Mucosa of descending colon (tissue), 3 donors: ENCODE results near the gene APBA2. TPM values are rescaled to one million over a fixed set of nuclear protein-coding genes. Genes with fewer than 3 reads are reported as not detected.
A peak's percentile ranks its signal among the peaks of the same experiment; 100 is the strongest.

ENCODE experiments used
- ATAC-seq: fragments of 200-7000 bp; cut with Tn5 transposase; one replicate; pipeline ENCODE4 v1.9.1; 2020; ENCODE audit warnings: mild to moderate bottlenecking, moderate library complexity
- DNase-seq, 3 donors: peaks; one replicate each; pipeline ENCODE4 v3.0.0-alpha.2; 2020
- H3K36me3 ChIP-seq: fragments of 200-600 bp; one replicate; pipeline ENCODE4 v1.8.0; 2021; ENCODE audit warnings: low read depth, mild to moderate bottlenecking
- H3K4me1 ChIP-seq: fragments of 200-600 bp; one replicate; pipeline ENCODE4 v1.8.0; 2021; ENCODE audit warnings: low read depth, mild to moderate bottlenecking
- H3K4me3 ChIP-seq: fragments of 200-600 bp; one replicate; pipeline ENCODE4 v1.8.0; 2021; ENCODE audit warnings: mild to moderate bottlenecking
- H3K9me3 ChIP-seq: fragments of 200-600 bp; one replicate; pipeline ENCODE4 v1.8.0; 2021; ENCODE audit warnings: mild to moderate bottlenecking
- intact Hi-C, 2 donors: fragments of 100-400 bp; cut with DNase I in 1 of 2; cut with micrococcal nuclease in 1 of 2; formaldehyde crosslinking; loops; one replicate each; pipeline versions ENCODE4 v1.11.0 to v1.11.1; 2022; cut with DNase I, micrococcal nuclease
- total RNA-seq, 3 donors: library from RNA; stranded (reverse); fragmentation: NEBNext Ultra II Directional in 2 of 3; extraction: Animal tissue kit (Norgen Biotek cat#: 25700) in 2 of 3; gene quantifications; one replicate each; pipeline versions ENCODE4 v1.2.1 to v1.2.4, GENCODE V29; 2021 to 2023
- TF ChIP-seq, protein P1 (sequence below): fragments of 200-600 bp; IDR thresholded peaks from one replicate; pipeline ENCODE4 v1.8.0; 2022; ENCODE audit warnings: antibody characterized with exemption, mild to moderate bottlenecking
- donor health status: DM: no; HTN: no; CAD: no; lungs with moderate emphysema.
- donor health status: DM: no; HTN: no; CAD: no.
- donor health status: DM: no; HTN: yes; CAD: no.

APBA2 gene
- total RNA-seq, 3 donors from 2014 or later: 0.69 to 2.0 (median 1.2) TPM

DNA sequence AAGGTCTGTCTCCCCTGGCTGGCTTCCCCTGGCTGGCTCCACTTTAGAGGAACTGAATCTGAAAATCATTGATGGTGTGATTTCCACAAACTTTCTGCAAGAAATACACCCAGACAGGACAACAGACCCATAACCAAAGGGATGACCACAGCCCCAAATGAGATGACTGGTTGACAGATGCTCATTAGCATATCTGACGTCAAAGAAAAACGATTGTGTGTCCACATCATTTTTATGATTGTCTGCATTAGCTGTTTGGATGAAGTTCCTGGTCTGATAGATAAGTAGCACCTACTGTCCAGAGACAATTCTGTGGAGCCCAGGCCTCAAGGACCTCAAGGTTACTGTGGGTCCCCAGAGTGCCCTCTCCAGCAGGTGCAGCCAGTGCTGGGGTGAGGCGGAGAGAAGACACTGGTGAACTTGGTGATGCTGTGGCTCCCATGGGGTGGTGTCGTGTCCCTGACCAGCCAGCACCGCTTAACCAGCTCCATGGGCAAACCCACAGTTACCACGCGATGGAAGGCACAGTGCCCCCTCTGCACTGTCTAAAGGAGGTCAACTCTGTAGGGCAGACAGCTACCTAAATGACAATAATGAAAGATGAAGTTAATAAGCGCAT lies 256.5 kb downstream of the APBA2 start:
- H3K36me3 ChIP-seq: no peaks in the 10 kb centered on the region
- intact Hi-C loops: no loop called here
- H3K4me1 ChIP-seq: no peaks in the 10 kb centered on the region
- DNase-seq (peak in 1 of 3 donors; percentile 29), ATAC-seq (no peak)
- H3K4me3 ChIP-seq: no peak overlapping the region
- no peaks in the 10 kb centered on the region for H3K9me3 ChIP-seq
- TF ChIP-seq, protein P1, sequence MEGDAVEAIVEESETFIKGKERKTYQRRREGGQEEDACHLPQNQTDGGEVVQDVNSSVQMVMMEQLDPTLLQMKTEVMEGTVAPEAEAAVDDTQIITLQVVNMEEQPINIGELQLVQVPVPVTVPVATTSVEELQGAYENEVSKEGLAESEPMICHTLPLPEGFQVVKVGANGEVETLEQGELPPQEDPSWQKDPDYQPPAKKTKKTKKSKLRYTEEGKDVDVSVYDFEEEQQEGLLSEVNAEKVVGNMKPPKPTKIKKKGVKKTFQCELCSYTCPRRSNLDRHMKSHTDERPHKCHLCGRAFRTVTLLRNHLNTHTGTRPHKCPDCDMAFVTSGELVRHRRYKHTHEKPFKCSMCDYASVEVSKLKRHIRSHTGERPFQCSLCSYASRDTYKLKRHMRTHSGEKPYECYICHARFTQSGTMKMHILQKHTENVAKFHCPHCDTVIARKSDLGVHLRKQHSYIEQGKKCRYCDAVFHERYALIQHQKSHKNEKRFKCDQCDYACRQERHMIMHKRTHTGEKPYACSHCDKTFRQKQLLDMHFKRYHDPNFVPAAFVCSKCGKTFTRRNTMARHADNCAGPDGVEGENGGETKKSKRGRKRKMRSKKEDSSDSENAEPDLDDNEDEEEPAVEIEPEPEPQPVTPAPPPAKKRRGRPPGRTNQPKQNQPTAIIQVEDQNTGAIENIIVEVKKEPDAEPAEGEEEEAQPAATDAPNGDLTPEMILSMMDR: no peak

DNA sequence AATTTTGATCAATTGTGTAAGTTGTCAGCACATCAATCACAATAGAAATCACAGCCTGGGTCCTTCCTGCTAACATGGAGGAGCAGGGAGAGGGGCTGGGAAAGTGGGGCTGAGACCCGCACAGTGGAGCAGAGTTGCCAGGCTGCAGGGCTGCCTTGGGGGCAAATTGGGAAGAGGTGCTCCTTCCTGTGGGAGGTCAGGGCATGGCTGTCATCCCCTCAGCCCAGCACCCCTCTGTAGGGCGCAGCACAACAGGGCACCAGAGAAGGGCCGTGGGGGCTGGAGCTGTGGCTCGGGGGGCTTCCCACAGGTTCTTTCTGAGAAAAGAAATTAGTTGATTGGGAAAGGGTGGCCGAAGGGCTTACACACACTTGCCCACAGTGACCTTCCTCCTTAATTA lies 257.5 kb downstream of the APBA2 start:
- H3K36me3 ChIP-seq: no peaks in the 10 kb centered on the region
- no peaks in the 10 kb centered on the region for H3K4me1 ChIP-seq
- no peaks in the 10 kb centered on the region for H3K9me3 ChIP-seq
- DNase-seq: no peak
- ATAC-seq: no peak
- intact Hi-C loops: no loop called here
- TF ChIP-seq, protein P1: no peak
- no peak overlapping the region for H3K4me3 ChIP-seq

DNA sequence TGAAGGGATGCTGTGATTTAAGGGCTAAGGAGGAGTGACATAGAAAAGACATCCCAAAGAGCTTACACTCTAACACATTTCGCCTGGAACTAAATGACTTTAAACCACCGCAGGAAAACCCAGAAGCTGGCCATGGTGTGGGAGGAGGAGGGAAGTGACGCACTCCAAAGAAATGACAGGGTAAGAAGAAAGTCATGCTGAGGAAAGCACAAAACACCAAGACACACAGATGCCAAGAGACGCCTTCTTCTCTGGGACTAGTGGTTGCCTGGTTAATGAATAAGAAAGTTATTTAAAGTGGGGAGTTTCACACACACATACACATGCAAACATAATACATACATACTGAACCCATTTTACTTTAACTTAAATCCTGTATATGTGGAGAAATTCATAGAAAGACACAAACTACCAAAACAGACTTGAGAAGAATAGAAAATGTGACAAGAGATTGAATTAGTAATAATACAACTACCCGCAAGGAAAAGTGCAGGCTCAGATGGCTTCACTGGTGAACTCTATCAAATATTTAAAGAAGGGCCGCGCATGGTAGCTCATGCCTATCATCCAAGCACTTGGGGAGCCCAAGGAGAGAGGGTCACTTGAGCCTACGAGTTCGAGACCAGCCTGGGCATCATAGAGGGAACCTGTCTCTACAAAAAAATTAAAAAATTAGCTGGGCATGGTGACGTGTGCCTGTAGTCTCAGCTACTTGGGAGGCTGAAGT lies 258.3 kb downstream of the APBA2 start:
- H3K36me3 ChIP-seq: no peaks in the 10 kb centered on the region
- H3K4me3 ChIP-seq: no peak overlapping the region
- no peaks in the 10 kb centered on the region for H3K4me1 ChIP-seq
- intact Hi-C loops: no loop called here
- TF ChIP-seq, protein P1: no peak
- ATAC-seq (no peak), DNase-seq (no peak)
- H3K9me3 ChIP-seq: no peaks in the 10 kb centered on the region

DNA sequence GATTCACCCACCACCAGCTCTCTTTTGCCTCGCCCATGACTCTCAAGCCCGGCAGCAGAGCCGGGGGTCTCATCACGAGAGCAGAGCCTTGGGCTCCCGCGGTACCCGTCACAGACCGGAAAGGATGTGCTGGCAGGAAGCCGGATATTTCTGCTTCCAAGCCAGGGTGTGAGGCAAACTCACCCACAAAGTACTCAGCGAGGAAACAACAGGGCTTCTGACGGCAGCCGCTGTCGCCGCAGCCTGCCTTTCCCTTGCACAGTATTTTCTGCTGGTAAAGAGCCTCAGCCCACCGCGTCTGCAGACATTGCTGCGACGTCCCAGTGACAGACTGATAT lies 263.9 kb downstream of the APBA2 start:
- intact Hi-C loops: no loop called here
- ATAC-seq: no peak
- H3K9me3 ChIP-seq: no peaks in the 10 kb centered on the region
- H3K36me3 ChIP-seq: no peaks in the 10 kb centered on the region
- TF ChIP-seq, protein P1: no peak
- no peak for DNase-seq
- no peak overlapping the region for H3K4me3 ChIP-seq
- H3K4me1 ChIP-seq: no peaks in the 10 kb centered on the region

DNA sequence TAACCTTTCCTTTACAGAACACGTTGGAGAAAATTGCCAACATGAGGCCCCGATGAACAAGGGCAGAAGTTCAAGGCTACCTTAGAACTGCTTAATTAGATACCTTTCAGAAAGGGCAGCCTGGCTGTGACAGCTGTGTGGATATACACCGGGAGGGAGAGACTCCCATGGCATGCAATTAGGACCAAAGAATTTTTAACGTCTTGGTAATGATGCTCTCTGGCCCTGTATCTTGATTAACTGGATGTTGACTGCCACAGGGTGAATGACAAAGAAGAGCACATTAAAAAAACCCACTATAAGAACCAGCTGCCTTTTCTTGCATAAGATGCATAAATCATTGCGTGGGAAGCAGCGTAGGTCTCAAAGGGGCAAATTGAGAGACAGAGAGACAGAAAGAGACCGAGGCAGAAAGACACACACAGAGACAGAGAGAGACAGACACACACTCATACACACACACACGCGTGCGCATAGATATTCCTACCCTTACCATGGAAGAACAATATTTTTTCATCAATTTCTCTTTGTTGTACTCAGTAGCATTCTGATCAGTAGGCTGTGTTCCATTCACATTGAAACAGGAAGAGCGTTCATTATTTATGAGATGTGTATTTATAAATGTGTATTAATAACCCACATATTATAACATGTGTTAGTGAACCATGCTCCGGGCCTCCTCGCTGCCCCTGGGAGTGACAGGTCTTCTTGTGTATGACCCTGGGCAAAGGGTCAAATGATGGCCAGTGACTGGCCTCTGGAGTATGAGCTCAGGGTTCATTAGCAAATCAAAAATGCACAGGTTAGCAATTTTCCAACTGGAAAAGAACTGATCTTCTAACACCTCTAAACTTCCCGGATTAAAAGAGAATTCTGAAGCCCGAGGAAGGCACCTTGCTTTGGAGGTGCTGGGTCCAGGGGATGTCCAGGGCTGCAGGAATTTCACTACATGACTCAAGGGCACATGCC lies 265.0 kb downstream of the APBA2 start:
- Histone ChIP-seq H3K4me1 (no peaks in the 10 kb centered on the region), H3K4me3 (no peak overlapping the region), H3K36me3 (no peaks in the 10 kb centered on the region), H3K9me3 (no peaks in the 10 kb centered on the region)
- intact Hi-C loops: no loop called here
- TF ChIP-seq, protein P1: no peak
- DNase-seq (no peak), ATAC-seq (no peak)
